Ovary (tissue), 3 donors: Measurements from ENCODE around the gene BUD13.

Source experiments
- EP300 ChIP-seq: sonication (generic); formaldehyde crosslinking; IDR thresholded peaks from one replicate; pipeline ENCODE4 v1.6.1; 2017; ENCODE audit warnings: antibody characterized with exemption
- POLR2A ChIP-seq: fragments of 450-650 bp; IDR thresholded peaks from one replicate; pipeline ENCODE4 v1.6.1; 2017; ENCODE audit warnings: antibody characterized with exemption, mild to moderate bottlenecking, moderate library complexity
- TF ChIP-seq, protein P1 (sequence below), 3 donors: fragments of 450-650 bp in 2 of 3; fragments of 200-600 bp in 1 of 3; IDR thresholded peaks; one replicate each; pipeline versions ENCODE4 v1.5.1 to v1.8.0; 2016 to 2022; ENCODE audit warnings: antibody characterized with exemption in 3 of 3, mild to moderate bottlenecking in 1 of 3
- donor health status: DM: no; HTN: no; CAD: no.

DNA sequence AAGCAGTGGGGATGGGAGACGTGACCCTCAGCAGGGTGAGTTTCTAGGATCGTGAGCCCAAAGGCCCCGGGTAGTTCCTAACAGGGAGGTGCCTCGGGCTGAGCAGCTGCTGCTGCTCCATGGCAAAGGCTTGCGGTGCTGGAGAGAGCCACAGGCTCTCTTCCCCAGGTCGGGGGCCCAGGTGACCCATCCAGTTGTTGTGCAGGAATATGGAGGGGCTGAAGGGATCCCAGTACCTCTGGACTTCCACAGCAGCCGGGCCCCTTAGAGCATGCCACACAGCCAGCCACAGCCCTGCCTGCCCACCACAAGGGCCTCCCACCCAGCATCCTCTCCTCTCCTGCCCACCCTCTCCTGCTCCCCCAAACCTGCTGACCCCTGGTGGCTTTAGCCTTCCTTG lies 49.3 kb downstream of the BUD13 start:
- no peak for TF ChIP-seq EP300
- TF ChIP-seq POLR2A, result no peak
- TF ChIP-seq, protein P1, sequence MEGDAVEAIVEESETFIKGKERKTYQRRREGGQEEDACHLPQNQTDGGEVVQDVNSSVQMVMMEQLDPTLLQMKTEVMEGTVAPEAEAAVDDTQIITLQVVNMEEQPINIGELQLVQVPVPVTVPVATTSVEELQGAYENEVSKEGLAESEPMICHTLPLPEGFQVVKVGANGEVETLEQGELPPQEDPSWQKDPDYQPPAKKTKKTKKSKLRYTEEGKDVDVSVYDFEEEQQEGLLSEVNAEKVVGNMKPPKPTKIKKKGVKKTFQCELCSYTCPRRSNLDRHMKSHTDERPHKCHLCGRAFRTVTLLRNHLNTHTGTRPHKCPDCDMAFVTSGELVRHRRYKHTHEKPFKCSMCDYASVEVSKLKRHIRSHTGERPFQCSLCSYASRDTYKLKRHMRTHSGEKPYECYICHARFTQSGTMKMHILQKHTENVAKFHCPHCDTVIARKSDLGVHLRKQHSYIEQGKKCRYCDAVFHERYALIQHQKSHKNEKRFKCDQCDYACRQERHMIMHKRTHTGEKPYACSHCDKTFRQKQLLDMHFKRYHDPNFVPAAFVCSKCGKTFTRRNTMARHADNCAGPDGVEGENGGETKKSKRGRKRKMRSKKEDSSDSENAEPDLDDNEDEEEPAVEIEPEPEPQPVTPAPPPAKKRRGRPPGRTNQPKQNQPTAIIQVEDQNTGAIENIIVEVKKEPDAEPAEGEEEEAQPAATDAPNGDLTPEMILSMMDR (IDR thresholded peaks at IDR 0.05), result no peak
